HEK293 (cell line): ENCODE data around the gene BCL11B.
A peak's percentile ranks its signal among the peaks of the same experiment; 100 is the strongest.

Source experiments
- CTCF ChIA-PET: fragments of 350-600 bp; formaldehyde crosslinking; extraction: SDS; loops from one replicate; lab custom pipeline; 2021; ENCODE audit warnings: antibody characterized with exemption; lab: Yijun Ruan, JAX
- POLR2A ChIA-PET: fragments of 300-600 bp; formaldehyde crosslinking; extraction: SDS; loops from one replicate; lab custom pipeline; 2020; ENCODE audit warnings: antibody characterized with exemption, inconsistent platforms; lab: Yijun Ruan, JAX
- H3K27ac ChIP-seq: fragments of 200-500 bp; sonication (Bioruptor generic); 2 replicates; pipeline ENCODE4 v1.5.1; 2014; ENCODE audit warnings: low read depth, low read length, control low read depth, inconsistent platforms; ENCODE audit errors: extremely low read depth
- H3K36me3 ChIP-seq, 2 experiments: fragments of 200-500 bp in 1 of 2; sonication (Bioruptor generic) in 1 of 2; 1 replicate in 1 of 2; 2 replicates in 1 of 2; pipeline ENCODE4 v1.5.1; 2014 to 2017; ENCODE audit warnings: inconsistent platforms in 2 of 2, low read length in 2 of 2; ENCODE audit not compliant: control insufficient read depth in 2 of 2, insufficient read depth in 1 of 2
- H3K4me1 ChIP-seq: fragments of 200-500 bp; sonication (Bioruptor generic); 2 replicates; pipeline ENCODE4 v1.5.1; 2014; ENCODE audit warnings: mild to moderate bottlenecking, low read length, inconsistent platforms; ENCODE audit not compliant: control insufficient read depth, insufficient read depth
- H3K4me3 ChIP-seq: 2 replicates; pipeline ENCODE4 v1.5.1; 2011; ENCODE audit warnings: low read depth, mild to moderate bottlenecking, control low read depth, low read length, moderate library complexity
- H3K9me3 ChIP-seq: fragments of 200-500 bp; sonication (Bioruptor generic); 2 replicates; pipeline ENCODE4 v1.5.1; 2014; ENCODE audit warnings: low read depth, low read length, inconsistent platforms; ENCODE audit not compliant: control insufficient read depth, insufficient read depth
- HOXA7 ChIP-seq: sonication (generic); formaldehyde crosslinking; IDR thresholded peaks from 2 replicates; pipeline ENCODE4 v1.8.1; 2022; ENCODE audit warnings: missing genetic modification reagents, borderline replicate concordance
- HOXD13 ChIP-seq: sonication (generic); formaldehyde crosslinking; IDR thresholded peaks from 2 replicates; pipeline ENCODE4 v1.8.0; 2022; ENCODE audit warnings: missing genetic modification reagents, borderline replicate concordance
- KLF17 ChIP-seq: fragments of 450-650 bp; formaldehyde crosslinking; IDR thresholded peaks from 2 replicates; pipeline ENCODE4 v1.5.1; 2016; ENCODE audit warnings: missing biosample characterization, missing genetic modification characterization
- RBAK ChIP-seq: fragments of 450-650 bp; formaldehyde crosslinking; IDR thresholded peaks from 2 replicates; pipeline ENCODE4 v1.5.1; 2016; ENCODE audit warnings: missing biosample characterization, missing genetic modification characterization
- WT1 ChIP-seq: fragments of 450-650 bp; formaldehyde crosslinking; IDR thresholded peaks from 2 replicates; pipeline ENCODE4 v1.5.1; 2016; ENCODE audit warnings: missing biosample characterization, missing genetic modification characterization
- ZBTB17 ChIP-seq: fragments of 450-650 bp; formaldehyde crosslinking; IDR thresholded peaks from 2 replicates; pipeline ENCODE4 v1.5.1; 2016; ENCODE audit warnings: missing biosample characterization, missing genetic modification characterization
- ZBTB6 ChIP-seq: fragments of 450-650 bp; formaldehyde crosslinking; IDR thresholded peaks from 2 replicates; pipeline ENCODE4 v1.5.1; 2017; ENCODE audit warnings: missing biosample characterization, missing genetic modification characterization
- ZBTB7A ChIP-seq: fragments of 450-650 bp; formaldehyde crosslinking; IDR thresholded peaks from 2 replicates; pipeline ENCODE4 v1.5.1; 2016; ENCODE audit warnings: low read depth, missing biosample characterization, missing genetic modification characterization
- ZFP69B ChIP-seq: fragments of 450-650 bp; formaldehyde crosslinking; IDR thresholded peaks from 2 replicates; pipeline ENCODE4 v1.5.1; 2016; ENCODE audit warnings: missing biosample characterization, missing genetic modification characterization
- ZIC2 ChIP-seq: fragments of 450-650 bp; formaldehyde crosslinking; IDR thresholded peaks from 2 replicates; pipeline ENCODE4 v1.5.1; 2016; ENCODE audit warnings: missing biosample characterization, missing genetic modification characterization
- ZNF10 ChIP-seq: fragments of 450-650 bp; formaldehyde crosslinking; IDR thresholded peaks from 2 replicates; pipeline ENCODE4 v1.5.1; 2017; ENCODE audit warnings: missing biosample characterization, missing genetic modification characterization
- ZNF132 ChIP-seq: fragments of 450-650 bp; formaldehyde crosslinking; IDR thresholded peaks from 2 replicates; pipeline ENCODE4 v1.5.1; 2017; ENCODE audit warnings: missing biosample characterization, missing genetic modification characterization, borderline replicate concordance
- ZNF174 ChIP-seq: fragments of 450-650 bp; formaldehyde crosslinking; IDR thresholded peaks from 2 replicates; pipeline ENCODE4 v1.5.0; 2017; ENCODE audit warnings: missing biosample characterization, mild to moderate bottlenecking, missing genetic modification characterization
- ZNF19 ChIP-seq: fragments of 450-650 bp; formaldehyde crosslinking; IDR thresholded peaks from 2 replicates; pipeline ENCODE4; 2016; ENCODE audit warnings: missing biosample characterization, missing genetic modification characterization, low read depth
- ZNF223 ChIP-seq: fragments of 450-650 bp; formaldehyde crosslinking; IDR thresholded peaks from 2 replicates; pipeline ENCODE4 v1.5.1; 2016; ENCODE audit warnings: missing biosample characterization, missing genetic modification characterization
- ZNF24 ChIP-seq: fragments of 450-650 bp; formaldehyde crosslinking; IDR thresholded peaks from 2 replicates; pipeline ENCODE4 v1.5.1; 2016; ENCODE audit warnings: missing biosample characterization, missing genetic modification characterization
- ZNF26 ChIP-seq: fragments of 450-650 bp; formaldehyde crosslinking; IDR thresholded peaks from 2 replicates; pipeline ENCODE4 v1.5.1; 2016; ENCODE audit warnings: missing biosample characterization, missing genetic modification characterization
- ZNF354C ChIP-seq: fragments of 450-650 bp; formaldehyde crosslinking; IDR thresholded peaks from 2 replicates; pipeline ENCODE4 v1.5.1; 2016; ENCODE audit warnings: missing biosample characterization, missing genetic modification characterization, low read depth, borderline replicate concordance
- ZNF398 ChIP-seq: fragments of 450-650 bp; formaldehyde crosslinking; IDR thresholded peaks from 2 replicates; pipeline ENCODE4 v1.5.1; 2017; ENCODE audit warnings: missing biosample characterization, missing genetic modification characterization
- ZNF433 ChIP-seq: fragments of 450-650 bp; formaldehyde crosslinking; IDR thresholded peaks from 2 replicates; pipeline ENCODE4 v1.5.1; 2016; ENCODE audit warnings: missing biosample characterization, missing genetic modification characterization, low read depth
- ZNF544 ChIP-seq: fragments of 450-650 bp; formaldehyde crosslinking; IDR thresholded peaks from 2 replicates; pipeline ENCODE4 v1.5.0; 2017; ENCODE audit warnings: missing biosample characterization, missing genetic modification characterization
- ZNF560 ChIP-seq: fragments of 450-650 bp; formaldehyde crosslinking; IDR thresholded peaks from 2 replicates; pipeline ENCODE4 v1.5.1; 2017; ENCODE audit warnings: missing biosample characterization, missing genetic modification characterization, borderline replicate concordance
- ZNF561 ChIP-seq: fragments of 450-650 bp; IDR thresholded peaks from 2 replicates; pipeline ENCODE4 v1.5.1; 2018; ENCODE audit warnings: missing biosample characterization, missing genetic modification characterization, borderline replicate concordance
- ZNF571 ChIP-seq: fragments of 450-650 bp; formaldehyde crosslinking; IDR thresholded peaks from 2 replicates; pipeline ENCODE4 v1.5.0; 2017; ENCODE audit warnings: missing biosample characterization, missing genetic modification characterization
- ZNF585B ChIP-seq: fragments of 450-650 bp; formaldehyde crosslinking; IDR thresholded peaks from 2 replicates; pipeline ENCODE4 v1.5.1; 2016; ENCODE audit warnings: missing biosample characterization, missing genetic modification characterization
- ZNF600 ChIP-seq: fragments of 450-650 bp; formaldehyde crosslinking; IDR thresholded peaks from 2 replicates; pipeline ENCODE4 v1.5.1; 2016; ENCODE audit warnings: missing biosample characterization, missing genetic modification characterization
- ZNF629 ChIP-seq: fragments of 450-650 bp; formaldehyde crosslinking; IDR thresholded peaks from 2 replicates; pipeline ENCODE4 v1.5.1; 2017; ENCODE audit warnings: missing biosample characterization, missing genetic modification characterization
- ZNF701 ChIP-seq: fragments of 450-650 bp; formaldehyde crosslinking; IDR thresholded peaks from 2 replicates; pipeline ENCODE4 v1.5.1; 2016; ENCODE audit warnings: missing biosample characterization, missing genetic modification characterization
- ZNF747 ChIP-seq: fragments of 450-650 bp; formaldehyde crosslinking; IDR thresholded peaks from 2 replicates; pipeline ENCODE4 v1.5.1; 2016; ENCODE audit warnings: missing biosample characterization, missing genetic modification characterization
- ZNF777 ChIP-seq: fragments of 450-650 bp; formaldehyde crosslinking; IDR thresholded peaks from 2 replicates; pipeline ENCODE4 v1.5.1; 2017; ENCODE audit warnings: missing biosample characterization, missing genetic modification characterization, borderline replicate concordance
- ZNF785 ChIP-seq: fragments of 450-650 bp; formaldehyde crosslinking; IDR thresholded peaks from 2 replicates; pipeline ENCODE4 v1.5.1; 2016; ENCODE audit warnings: missing biosample characterization, missing genetic modification characterization
- ZNF791 ChIP-seq: fragments of 450-650 bp; formaldehyde crosslinking; IDR thresholded peaks from 2 replicates; pipeline ENCODE4 v1.5.1; 2016; ENCODE audit warnings: missing biosample characterization, missing genetic modification characterization
- ZNF837 ChIP-seq: fragments of 450-650 bp; formaldehyde crosslinking; IDR thresholded peaks from 2 replicates; pipeline ENCODE4 v1.5.1; 2016; ENCODE audit warnings: missing biosample characterization, missing genetic modification characterization
- ZSCAN23 ChIP-seq: fragments of 450-650 bp; formaldehyde crosslinking; IDR thresholded peaks from 2 replicates; pipeline ENCODE4 v1.5.1; 2016; ENCODE audit warnings: missing biosample characterization, missing genetic modification characterization
- ZXDB ChIP-seq: fragments of 450-650 bp; formaldehyde crosslinking; IDR thresholded peaks from 2 replicates; pipeline ENCODE4 v1.5.1; 2016; ENCODE audit warnings: missing biosample characterization, missing genetic modification characterization

The BCL11B gene

GRCh38 chr14:99266181-99267178, 5.5 kb downstream of the BCL11B start:
- Histone ChIP-seq H3K4me3 (no peak overlapping the region), H3K9me3 (no peaks in the 10 kb centered on the region), H3K27ac (no peak overlapping the region), H3K4me1 (peaks cover 42% of the 10 kb centered on the region), H3K36me3 (no peaks in the 10 kb centered on the region)
- CTCF ChIA-PET, result interaction anchor here (0.6 to 1.7 kb wide), 21 partner anchors 11 to 1288 kb away, joined by 3 to 8 read pairs (median 3); no protein-coding TSS in a partner anchor
- POLR2A ChIA-PET, result no interaction called here
- TF ChIP-seq ZNF837 (no peak), ZSCAN23 (tag by site-specific recombination) (no peak), ZBTB17 (tag by site-specific recombination) (peak; percentile 60; the same call in 1 of the 2 replicates), HOXD13 (CRISPR knock-in tag) (no peak), ZXDB (0 out of 2 replicates have a peak, but pooled peaks have one; percentile 49), ZNF701 (tag by site-specific recombination) (no peak), ZNF24 (tag by site-specific recombination) (0 out of 2 replicates have a peak, but pooled peaks have one; percentile 46), ZNF354C (tag by site-specific recombination) (no peak), ZNF585B (no peak), ZNF132 (tag by site-specific recombination) (no peak), RBAK (tag by site-specific recombination) (no peak), KLF17 (tag by site-specific recombination) (no peak), HOXA7 (no peak), ZNF26 (no peak), ZNF747 (tag by site-specific recombination) (no peak), ZNF561 (tag by site-specific recombination) (no peak), ZNF10 (tag by site-specific recombination) (no peak), ZNF571 (tag by site-specific recombination) (no peak), ZFP69B (tag by site-specific recombination) (no peak), ZNF600 (tag by site-specific recombination) (no peak; the same call in 1 of the 2 replicates), ZBTB6 (tag by site-specific recombination) (no peak), ZNF433 (no peak), ZNF544 (tag by site-specific recombination) (no peak), ZNF398 (tag by site-specific recombination) (no peak), ZNF791 (tag by site-specific recombination) (no peak), ZNF19 (tag by site-specific recombination) (no peak), ZNF785 (tag by site-specific recombination) (no peak), ZNF777 (tag by site-specific recombination) (no peak), ZNF629 (tag by site-specific recombination) (peak; percentile 25; the same call in 1 of the 2 replicates), ZNF223 (tag by site-specific recombination) (no peak), WT1 (tag by site-specific recombination) (no peak), ZNF174 (no peak), ZNF560 (tag by site-specific recombination) (no peak), ZBTB7A (tag by site-specific recombination) (no peak), ZIC2 (tag by site-specific recombination) (no peak)
